Tibial nerve (tissue), 3 donors: Measurements from ENCODE around the gene PPP2R1B.

Experiments used
- CTCF ChIP-seq, 5 experiments: fragments of 200-600 bp in 3 of 5; fragments of 450-650 bp in 2 of 5; sonication (generic) in 3 of 5; IDR thresholded peaks; one replicate each; pipeline ENCODE4 v1.5.1; 2016 to 2019; ENCODE audit warnings: antibody characterized with exemption in 5 of 5, mild to moderate bottlenecking in 3 of 5, moderate library complexity in 2 of 5
- POLR2A ChIP-seq, 2 donors: fragments of 450-650 bp; IDR thresholded peaks; one replicate each; pipeline ENCODE4 v1.6.1; 2017; ENCODE audit warnings: antibody characterized with exemption in 2 of 2, mild to moderate bottlenecking in 2 of 2, moderate library complexity in 2 of 2

- TF ChIP-seq POLR2A (IDR thresholded peaks at IDR 0.05) (no peak), CTCF (IDR thresholded peaks at IDR 0.05) (no peak)
Observed at GRCh38 chr11:111688013-111688412, 78.2 kb downstream of the PPP2R1B start.
